ENCODE measurements around the gene TRAFD1.

- no peak for TF ChIP-seq GATA2 (IDR thresholded peaks at IDR 0.05; ENCODE audit: low read depth, low read length)
- TF ChIP-seq GATA3 (IDR thresholded peaks at IDR 0.05; ENCODE audit: low read depth, low read length), result no peak
These were observed 476 bp upstream of the TRAFD1 start for GRCh38 chr12:112124918-112125249.

Data from SH-SY5Y (cell line).